ENCODE measurements around the gene ZDHHC4.
"Not testable (repeated sequence)": the region's sequence is repeated elsewhere in the genome, so short reads cannot be mapped to it uniquely, and the experiment has no call there.

The ZDHHC4 gene

GRCh38 chr7:6562106-6562505, 15.1 kb upstream of the ZDHHC4 start:
- DNase-seq (ENCODE audit: low read depth) = no peak

GRCh38 chr7:6563936-6564770, 13.1 kb upstream of the ZDHHC4 start:
- DNase-seq (ENCODE audit: low read depth) = no peak

- no peak for DNase-seq (ENCODE audit: low read depth)
These were observed 11.6 kb upstream of the ZDHHC4 start for GRCh38 chr7:6565655-6566054.

- DNase-seq (ENCODE audit: low read depth) = no peak
These were observed 9.4 kb upstream of the ZDHHC4 start for GRCh38 chr7:6567886-6568285.

- no peak for DNase-seq (ENCODE audit: low read depth)
These were observed 6.0 kb upstream of the ZDHHC4 start for GRCh38 chr7:6571160-6571779.

- no peak for DNase-seq (ENCODE audit: low read depth)
These were observed 1.8 kb upstream of the ZDHHC4 start for GRCh38 chr7:6575281-6576023.

GRCh38 chr7:6576024-6576866, 1.0 kb upstream of the ZDHHC4 start:
- DNase-seq (ENCODE audit: low read depth) = no peak

GRCh38 chr7:6576867-6577368, 336 bp upstream of the ZDHHC4 start:
- not testable (repeated sequence) for DNase-seq (ENCODE audit: low read depth)

- no peak for DNase-seq (ENCODE audit: low read depth)
These were observed 1.1 kb downstream of the ZDHHC4 start for GRCh38 chr7:6578114-6579084.

GRCh38 chr7:6579446-6579845, 2.2 kb downstream of the ZDHHC4 start:
- no peak for DNase-seq (ENCODE audit: low read depth)

GRCh38 chr7:6585746-6586432, 8.6 kb downstream of the ZDHHC4 start:
- not testable (repeated sequence) for DNase-seq (ENCODE audit: low read depth)

GRCh38 chr7:6588566-6588965, 11.3 kb downstream of the ZDHHC4 start:
- DNase-seq (ENCODE audit: low read depth) = no peak

GRCh38 chr7:6589151-6589828, 12.0 kb downstream of the ZDHHC4 start:
- DNase-seq (ENCODE audit: low read depth) = no peak

- DNase-seq (ENCODE audit: low read depth) = peak; percentile 24
These were observed 12.8 kb downstream of the ZDHHC4 start, which contains the start of gene INTS15 for GRCh38 chr7:6589829-6590644. Gene INTS15 (plus strand): TSS chr7:6590021. CDS start chr7:6590284, 263 bp downstream.

GRCh38 chr7:6590645-6591110, 13.4 kb downstream of the ZDHHC4 start:
- DNase-seq (ENCODE audit: low read depth) = no peak

GRCh38 chr7:6600093-6600492, 22.8 kb downstream of the ZDHHC4 start:
- no peak for DNase-seq (ENCODE audit: low read depth)

- DNase-seq (ENCODE audit: low read depth) = no peak
These were observed 27.2 kb downstream of the ZDHHC4 start for GRCh38 chr7:6604458-6604857.
